Measurements from ENCODE around the gene PDK2.
A peak's percentile ranks its signal among the peaks of the same experiment; 100 is the strongest.

PDK2 gene

GRCh38 chr17:50102164-50102991 is 7.2 kb downstream of the PDK2 start:
- DNase-seq: no peak

DNA sequence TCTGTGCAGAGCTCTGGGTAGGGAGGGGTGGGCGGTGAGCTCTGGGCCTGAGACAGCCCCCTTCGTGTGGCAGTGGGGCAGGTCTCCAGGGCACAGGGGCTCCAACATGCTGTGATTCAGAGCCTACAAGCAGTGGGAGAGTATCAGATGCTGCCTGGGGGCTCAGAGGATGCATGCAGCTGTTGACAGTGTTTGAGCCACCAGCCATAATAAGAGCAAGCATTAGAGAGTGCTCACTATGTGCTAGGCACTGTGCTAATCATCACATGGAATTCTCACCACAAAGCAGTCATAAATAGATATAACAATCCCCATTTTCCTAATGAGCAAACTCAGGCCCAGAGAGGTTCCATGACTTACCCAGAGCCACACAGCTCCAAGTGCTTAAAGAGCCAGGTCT is 8.1 kb downstream of the PDK2 start:
- no peak for DNase-seq

GRCh38 chr17:50103941-50104340 is 8.8 kb downstream of the PDK2 start:
- DNase-seq: no peak

DNA sequence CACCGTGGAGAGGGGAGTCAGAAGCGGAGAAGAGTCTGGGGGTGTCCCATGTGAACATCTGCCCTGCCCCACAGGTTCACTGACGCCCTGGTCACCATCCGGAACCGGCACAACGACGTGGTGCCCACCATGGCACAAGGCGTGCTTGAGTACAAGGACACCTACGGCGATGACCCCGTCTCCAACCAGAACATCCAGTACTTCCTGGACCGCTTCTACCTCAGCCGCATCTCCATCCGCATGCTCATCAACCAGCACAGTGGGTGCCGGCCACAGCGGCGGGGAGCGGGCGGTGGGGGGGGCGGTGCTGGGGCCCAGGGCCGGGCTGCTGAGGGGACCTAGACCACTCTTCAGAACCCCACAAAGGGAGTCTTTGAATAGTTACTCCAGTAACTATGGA is 10.7 kb downstream of the PDK2 start:
- no peak for DNase-seq

GRCh38 chr17:50106393-50107131 is 11.4 kb downstream of the PDK2 start:
- no peak for DNase-seq

DNA sequence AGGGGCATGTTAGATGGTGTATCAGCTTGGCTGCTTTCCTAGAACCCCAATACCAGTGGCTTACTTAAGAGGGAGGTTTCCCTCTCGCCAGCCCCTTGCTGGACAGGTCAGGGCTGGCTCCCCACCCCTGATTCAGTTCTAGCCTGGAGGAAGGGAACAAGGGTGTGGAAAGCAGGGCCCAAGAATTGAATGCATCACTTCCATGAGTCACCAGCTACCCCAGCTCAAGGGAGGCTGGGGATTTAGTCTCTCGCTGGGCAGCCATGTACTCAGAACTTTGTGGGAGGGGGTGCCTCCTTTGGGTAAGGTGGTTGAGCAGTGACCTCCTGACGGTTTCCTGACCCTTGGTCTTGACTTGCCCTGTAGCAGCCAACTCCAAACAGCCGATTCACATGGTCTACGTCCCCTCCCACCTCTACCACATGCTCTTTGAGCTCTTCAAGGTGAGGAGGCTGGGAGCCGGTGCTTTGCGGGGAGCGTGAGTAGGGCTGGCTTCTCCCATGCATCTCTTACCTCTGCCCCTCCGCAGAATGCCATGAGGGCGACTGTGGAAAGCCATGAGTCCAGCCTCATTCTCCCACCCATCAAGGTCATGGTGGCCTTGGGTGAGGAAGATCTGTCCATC is 12.8 kb downstream of the PDK2 start:
- no peak for DNase-seq

- no peak for DNase-seq
Observed at GRCh38 chr17:50108556-50108955, 13.4 kb downstream of the PDK2 start.

DNA sequence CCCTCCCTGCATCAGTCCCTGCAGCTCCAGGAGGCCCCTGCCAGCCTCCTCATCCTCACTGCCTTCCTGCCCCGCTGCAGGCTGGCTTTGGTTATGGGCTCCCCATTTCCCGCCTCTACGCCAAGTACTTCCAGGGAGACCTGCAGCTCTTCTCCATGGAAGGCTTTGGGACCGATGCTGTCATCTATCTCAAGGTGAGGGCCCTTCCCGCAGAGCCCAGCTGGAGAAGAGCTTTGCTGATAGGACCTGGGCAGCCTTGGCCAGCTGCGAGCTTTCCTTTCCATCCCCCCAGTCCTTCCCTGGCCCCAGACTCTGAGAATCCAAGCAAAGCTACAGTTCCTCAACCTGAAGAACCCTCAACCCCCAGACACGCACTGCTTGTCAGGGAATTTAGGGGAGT is 14.1 kb downstream of the PDK2 start:
- no peak for DNase-seq

DNA sequence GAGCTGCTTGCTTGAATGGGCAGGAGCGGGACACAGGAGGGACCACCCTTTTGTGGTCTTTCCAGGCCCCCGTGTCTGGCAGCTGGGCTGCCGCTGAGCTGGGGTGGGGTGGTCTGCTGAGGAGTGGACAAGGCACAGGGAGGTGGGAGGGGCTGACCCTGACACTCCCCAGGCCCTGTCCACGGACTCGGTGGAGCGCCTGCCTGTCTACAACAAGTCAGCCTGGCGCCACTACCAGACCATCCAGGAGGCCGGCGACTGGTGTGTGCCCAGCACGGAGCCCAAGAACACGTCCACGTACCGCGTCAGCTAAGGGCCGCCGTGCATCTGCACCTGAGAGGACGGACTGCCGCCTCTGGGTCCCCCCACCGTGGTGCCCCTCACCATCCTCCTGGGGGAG is 14.6 kb downstream of the PDK2 start:
- DNase-seq: no peak

DNA sequence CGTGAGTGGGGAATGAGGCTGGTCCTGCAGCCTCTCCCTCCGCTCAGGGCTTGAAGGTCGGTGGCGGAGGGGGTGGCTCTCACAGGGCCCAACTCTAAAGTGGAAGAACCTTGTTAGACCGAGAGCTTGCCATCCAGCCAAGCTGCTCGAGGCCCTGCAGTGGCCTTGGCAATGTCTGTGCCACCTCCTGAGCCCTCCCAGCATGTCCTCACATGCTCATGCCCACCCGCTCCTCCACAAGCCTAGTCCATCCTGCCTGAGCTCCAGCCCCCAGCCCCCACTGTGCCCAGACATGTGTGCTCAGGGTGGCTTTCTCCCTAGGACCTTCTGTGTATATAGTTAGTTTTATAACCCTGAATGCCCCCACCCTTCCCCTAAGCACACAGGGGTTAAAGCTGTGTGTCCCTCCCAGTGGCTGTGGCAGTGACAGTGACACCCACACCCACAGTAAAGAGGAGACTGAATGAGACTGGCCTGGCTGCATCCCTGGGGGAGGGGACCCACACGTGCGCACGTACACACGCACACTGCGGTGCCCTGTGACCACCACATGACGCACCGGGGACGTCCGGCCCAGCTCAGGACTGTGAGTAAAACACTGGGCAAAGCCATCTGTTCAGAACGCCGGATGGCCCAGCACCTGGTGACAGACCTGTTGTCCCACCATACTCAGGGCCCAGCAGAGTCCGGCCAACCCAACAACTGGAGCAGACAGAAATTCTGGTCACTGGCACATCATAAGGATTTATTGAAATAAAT is 15.6 kb downstream of the PDK2 start:
- no peak for DNase-seq

GRCh38 chr17:50111673-50112655 is 16.8 kb downstream of the PDK2 start:
- DNase-seq: no peak

- no peak for DNase-seq
Observed at GRCh38 chr17:50112694-50113093, 17.5 kb downstream of the PDK2 start.

- no peak for DNase-seq
Observed at GRCh38 chr17:50113624-50114320, 18.6 kb downstream of the PDK2 start.

DNA sequence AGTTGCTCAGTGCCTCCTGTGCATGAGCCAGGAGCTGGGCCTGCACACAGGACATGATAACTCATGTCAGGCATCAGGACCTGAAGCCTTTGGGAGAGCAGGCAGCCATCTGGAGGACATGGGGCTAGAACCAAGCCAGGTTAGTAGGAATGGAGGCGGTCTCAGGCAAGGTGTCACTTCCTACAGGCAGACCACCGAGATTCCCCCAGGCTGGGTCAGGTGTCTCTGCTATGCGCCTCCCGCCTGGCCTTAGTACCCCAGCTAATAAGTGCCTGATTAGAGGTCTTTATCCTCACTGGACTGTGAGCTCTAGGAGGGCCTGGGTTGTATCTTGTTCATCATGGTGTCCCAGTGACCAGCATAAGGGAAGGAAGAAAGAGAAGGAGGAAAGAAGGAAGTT is 19.2 kb downstream of the PDK2 start:
- no peak for DNase-seq

GRCh38 chr17:50114849-50115357 is 19.8 kb downstream of the PDK2 start:
- DNase-seq: peak; percentile 30

DNA sequence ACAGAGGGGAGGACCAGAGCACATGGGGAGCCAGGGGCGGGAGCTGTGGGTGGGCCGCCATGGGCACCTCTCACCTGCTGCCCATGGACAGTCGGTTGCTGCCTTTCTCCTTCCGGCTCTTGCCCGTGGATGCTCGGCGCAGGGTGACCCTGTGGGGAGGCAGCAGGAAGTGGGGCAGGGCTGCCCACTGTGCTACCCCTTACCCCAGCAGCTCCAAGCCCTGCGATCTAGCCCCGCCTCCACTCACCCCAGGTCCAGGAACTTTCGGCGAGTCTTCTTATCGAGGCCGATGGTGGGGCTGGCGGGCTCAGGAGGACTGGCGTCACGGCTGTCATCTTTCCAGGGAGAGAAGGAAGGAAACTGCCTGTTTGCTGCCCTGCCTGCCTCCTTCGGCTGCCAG is 20.6 kb downstream of the PDK2 start:
- no peak for DNase-seq

- peak; percentile 36 for DNase-seq
Observed at GRCh38 chr17:50117202-50118051, 22.3 kb downstream of the PDK2 start.

- no peak for DNase-seq
Observed at GRCh38 chr17:50118076-50118827, 23.1 kb downstream of the PDK2 start.

DNA sequence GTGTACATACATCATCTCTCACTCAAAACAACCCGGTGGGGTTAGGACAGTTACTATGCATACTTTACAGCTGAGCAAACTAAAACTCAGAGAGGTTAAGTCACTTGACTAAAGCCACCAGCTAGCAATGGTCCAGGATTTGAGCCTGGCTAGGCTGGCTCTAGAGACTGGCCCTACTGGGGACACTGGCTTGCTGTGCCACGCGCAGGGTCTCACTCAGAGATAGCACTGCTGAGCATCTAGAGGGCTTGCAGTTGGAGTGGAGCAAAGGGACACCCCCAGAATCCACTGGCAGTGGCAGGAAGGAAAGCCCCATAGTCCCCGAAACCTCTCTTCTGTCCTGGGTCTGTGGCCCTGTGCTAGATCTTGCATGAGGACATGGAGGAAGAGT is 23.7 kb downstream of the PDK2 start:
- no peak for DNase-seq

Data from NCI-H1105 treated with DMSO at 0.1 percent for 48 hours (cell line).